Right ventricle myocardium superior (tissue), 1 donor: ENCODE results near the gene PRR7. TPM values are rescaled to one million over a fixed set of nuclear protein-coding genes. Genes with fewer than 3 reads are reported as not detected.
"Not testable (repeated sequence)": the region's sequence is repeated elsewhere in the genome, so short reads cannot be mapped to it uniquely, and the experiment has no call there.

ENCODE experiments used
- ATAC-seq: fragments of 200-7000 bp; cut with Tn5 transposase; one replicate; pipeline ENCODE4 v1.9.1; 2020; ENCODE audit warnings: mild to moderate bottlenecking; ENCODE audit not compliant: poor library complexity
- DNase-seq: peaks from one replicate; pipeline ENCODE4 v3.0.0-alpha.2; 2020
- intact Hi-C: fragments of 100-400 bp; cut with DNase I; formaldehyde crosslinking; loops from one replicate; pipeline ENCODE4 v1.11.2; 2022
- total RNA-seq: library from RNA; stranded (reverse); fragmentation: NEBNext Ultra II Directional; extraction: Animal tissue kit (Norgen Biotek cat#: 25700); gene quantifications from one replicate; pipeline ENCODE4 v1.2.1, GENCODE V29; 2021
- donor health status: DM: no; HTN: yes; CAD: no; lungs with severe emphysema.

PRR7 gene
- total RNA-seq, 1 donor from 2014 or later, result 0.59 TPM

GRCh38 chr5:177420472-177420871 is 26.1 kb upstream of the PRR7 start:
- ATAC-seq, intact Hi-C loops, DNase-seq: not testable (repeated sequence)

GRCh38 chr5:177421062-177421798 is 25.4 kb upstream of the PRR7 start:
- no peak for ATAC-seq
- DNase-seq, result no peak
- intact Hi-C loops, result no loop called here

GRCh38 chr5:177423671-177424070 is 22.9 kb upstream of the PRR7 start:
- intact Hi-C loops, result no loop called here

DNA sequence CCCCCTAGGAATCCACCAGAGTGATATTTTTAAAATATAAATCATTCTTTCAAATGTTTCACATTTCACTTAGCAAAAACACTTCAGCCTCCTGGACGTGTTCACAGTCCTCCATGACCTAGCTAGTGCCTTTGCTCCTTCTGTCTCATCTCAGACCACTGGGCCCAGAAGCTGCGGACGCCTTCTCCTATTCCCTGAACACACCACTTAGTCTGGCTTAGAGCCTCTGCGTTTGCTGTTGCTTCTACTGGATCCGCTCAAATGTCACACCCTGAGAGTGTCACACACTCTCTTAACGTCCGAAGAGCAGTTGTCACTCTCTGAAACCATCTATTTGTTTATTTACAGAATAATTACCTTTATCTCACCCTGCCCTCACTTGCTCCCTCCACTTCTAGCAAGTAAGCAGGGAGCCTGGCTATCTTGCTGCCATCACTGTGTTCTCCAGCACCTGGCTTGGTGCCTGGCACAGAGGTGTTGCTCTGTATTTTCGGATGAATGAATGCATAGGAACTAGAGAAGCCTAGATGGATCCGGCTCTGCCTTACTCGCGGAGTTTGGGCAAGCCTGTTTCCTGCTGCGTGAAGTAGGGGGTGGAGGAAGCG is 21.3 kb upstream of the PRR7 start:
- ATAC-seq, result no peak

More at GRCh38 chr5:177423671-177424070, 22.9 kb upstream of the PRR7 start:
- no peak for ATAC-seq
- no peak for DNase-seq

GRCh38 chr5:177425801-177426565 is 20.6 kb upstream of the PRR7 start:
- ATAC-seq, result peak; percentile 96
- DNase-seq, result peak; percentile 100
- intact Hi-C loops, result no loop called here

More for the DNA sequence above, 21.3 kb upstream of the PRR7 start:
- no peak for DNase-seq
- intact Hi-C loops, result no loop called here

DNA sequence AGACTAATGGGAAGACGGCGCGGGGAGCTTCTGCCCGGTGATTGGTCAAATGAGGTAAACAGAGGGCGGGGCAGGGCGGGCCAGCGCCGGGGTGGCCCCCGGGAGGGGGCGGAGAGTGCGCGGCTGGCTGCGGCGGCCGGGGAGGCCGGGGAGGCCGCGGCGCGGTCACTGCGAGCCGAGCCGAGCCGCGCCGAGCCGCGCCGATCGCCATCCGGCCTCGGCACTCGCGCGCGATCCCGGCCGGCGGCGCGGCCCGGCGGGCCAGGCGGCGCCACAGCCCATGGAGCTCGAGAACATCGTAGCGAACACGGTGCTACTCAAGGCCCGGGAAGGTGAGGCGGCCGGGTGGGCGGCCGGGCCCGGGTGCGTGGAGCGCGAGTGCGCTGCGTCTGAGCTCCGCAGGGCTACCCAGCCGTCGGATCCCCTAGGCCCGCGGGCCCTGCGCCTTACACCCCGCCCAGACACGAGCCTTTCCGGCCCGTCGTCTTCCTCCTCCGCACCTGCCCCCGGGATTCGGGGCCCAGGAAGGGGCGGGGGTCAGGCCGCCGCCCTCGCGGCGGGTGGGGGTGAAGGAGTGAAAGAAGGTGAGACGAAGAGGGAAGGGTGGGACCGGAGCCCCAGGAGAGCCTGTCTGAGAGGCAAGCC is 19.9 kb upstream of the PRR7 start, which contains the start of gene GRK6:
TSS of gene GRK6 (plus strand) at position 111 of the 645 bp plus-strand sequence. CDS start at position 281, 170 bp downstream.
- DNase-seq (peak; percentile 62), ATAC-seq (no peak)
- intact Hi-C loops, result no loop called here

- ATAC-seq (no peak), DNase-seq (no peak)
- intact Hi-C loops, result no loop called here
These were observed 19.3 kb upstream of the PRR7 start for GRCh38 chr5:177427211-177427822.

DNA sequence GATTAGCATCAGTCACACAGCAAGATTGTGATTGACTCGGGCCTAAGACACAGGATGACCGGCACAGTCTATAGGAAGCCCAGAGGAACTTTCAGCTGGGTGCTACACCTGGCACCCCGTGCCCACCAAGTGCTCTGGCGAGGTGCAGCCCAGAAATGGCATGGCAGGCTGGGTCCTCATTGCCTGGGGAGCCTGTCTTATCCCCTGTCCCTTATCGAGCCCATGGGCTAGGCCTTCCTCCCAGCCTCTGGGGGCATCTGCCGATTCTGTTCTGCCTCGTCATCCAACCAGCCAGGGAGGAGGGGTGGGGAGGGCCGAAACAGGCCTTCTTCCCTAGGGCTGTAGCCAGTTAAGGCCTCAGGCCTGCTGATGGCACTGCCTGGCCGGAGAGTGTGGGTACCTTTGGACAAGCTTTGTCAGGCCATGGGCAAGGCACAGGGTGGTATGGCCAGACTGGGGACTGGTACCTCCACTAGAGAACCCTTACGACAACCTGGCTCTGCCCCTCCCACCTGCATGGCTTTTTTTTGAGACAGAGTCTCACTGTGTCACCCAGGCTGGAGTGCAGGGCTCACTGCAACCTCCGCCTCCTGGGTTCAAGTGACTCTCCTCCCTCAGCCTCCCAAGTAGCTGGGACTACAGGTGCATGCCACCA is 18.6 kb upstream of the PRR7 start:
- ATAC-seq (no peak), DNase-seq (no peak)
- intact Hi-C loops, result no loop called here

- intact Hi-C loops, result no loop called here
- ATAC-seq (no peak), DNase-seq (no peak)
These were observed 17.9 kb upstream of the PRR7 start for GRCh38 chr5:177428574-177429217.

GRCh38 chr5:177429248-177430040 is 17.2 kb upstream of the PRR7 start:
- intact Hi-C loops, result no loop called here
- ATAC-seq (no peak), DNase-seq (peak; percentile 83)

- intact Hi-C loops, result no loop called here
- DNase-seq, result no peak
- ATAC-seq, result no peak
These were observed 16.3 kb upstream of the PRR7 start for GRCh38 chr5:177430140-177430951.

- ATAC-seq, result no peak
- DNase-seq, result no peak
- intact Hi-C loops, result no loop called here
These were observed 15.7 kb upstream of the PRR7 start for GRCh38 chr5:177430972-177431316.

- DNase-seq (peak; percentile 67), ATAC-seq (peak; percentile 6)
These were observed 15.1 kb upstream of the PRR7 start for GRCh38 chr5:177431317-177432142.

GRCh38 chr5:177432143-177432838 is 14.3 kb upstream of the PRR7 start:
- intact Hi-C loops, result no loop called here
- ATAC-seq, result peak; percentile 81
- peak; percentile 71 for DNase-seq

More at GRCh38 chr5:177431317-177432142, 15.1 kb upstream of the PRR7 start:
- intact Hi-C loops, result no loop called here
